A549 (cell line): ENCODE data around the gene PYCARD.

ENCODE experiments used
- EP300 ChIP-seq, 2 experiments: fragments of >200 bp; sonication (Bioruptor Twin); formaldehyde crosslinking; IDR thresholded peaks; 2 replicates in 1 of 2; 3 replicates in 1 of 2; pipeline ENCODE4 v1.6.1; 2016 to 2017
- HOXB5 ChIP-seq: fragments of 250-450 bp; sonication (Bioruptor Pico); IDR thresholded peaks from 2 replicates; pipeline ENCODE4 v1.5.0; 2020; ENCODE audit warnings: mild to moderate bottlenecking, moderate library complexity
- MYC ChIP-seq: IDR thresholded peaks from 2 replicates; pipeline ENCODE4 v1.6.1; 2012; ENCODE audit warnings: mild to moderate bottlenecking, inconsistent platforms, low read length, improper control_type of control experiment, borderline replicate concordance
- POLR2A ChIP-seq: IDR thresholded peaks from 2 replicates; pipeline ENCODE4 v1.6.1; 2012; ENCODE audit warnings: mild to moderate bottlenecking, low read length
- SMC3 ChIP-seq: fragments of >200 bp; sonication (Bioruptor Twin); formaldehyde crosslinking; IDR thresholded peaks from 3 replicates; pipeline ENCODE4 v1.6.1; 2018; ENCODE audit warnings: inconsistent platforms
- TF ChIP-seq, protein P1 (sequence below): fragments of >200 bp; sonication (Bioruptor Twin); formaldehyde crosslinking; IDR thresholded peaks from 3 replicates; pipeline ENCODE4 v1.5.1; 2016

- TF ChIP-seq SMC3 (no peak), HOXB5 (CRISPR knock-in tag) (no peak), MYC (no peak), POLR2A (no peak), EP300 (IDR thresholded peaks at IDR 0.05) (no peak)
- TF ChIP-seq, protein P1, sequence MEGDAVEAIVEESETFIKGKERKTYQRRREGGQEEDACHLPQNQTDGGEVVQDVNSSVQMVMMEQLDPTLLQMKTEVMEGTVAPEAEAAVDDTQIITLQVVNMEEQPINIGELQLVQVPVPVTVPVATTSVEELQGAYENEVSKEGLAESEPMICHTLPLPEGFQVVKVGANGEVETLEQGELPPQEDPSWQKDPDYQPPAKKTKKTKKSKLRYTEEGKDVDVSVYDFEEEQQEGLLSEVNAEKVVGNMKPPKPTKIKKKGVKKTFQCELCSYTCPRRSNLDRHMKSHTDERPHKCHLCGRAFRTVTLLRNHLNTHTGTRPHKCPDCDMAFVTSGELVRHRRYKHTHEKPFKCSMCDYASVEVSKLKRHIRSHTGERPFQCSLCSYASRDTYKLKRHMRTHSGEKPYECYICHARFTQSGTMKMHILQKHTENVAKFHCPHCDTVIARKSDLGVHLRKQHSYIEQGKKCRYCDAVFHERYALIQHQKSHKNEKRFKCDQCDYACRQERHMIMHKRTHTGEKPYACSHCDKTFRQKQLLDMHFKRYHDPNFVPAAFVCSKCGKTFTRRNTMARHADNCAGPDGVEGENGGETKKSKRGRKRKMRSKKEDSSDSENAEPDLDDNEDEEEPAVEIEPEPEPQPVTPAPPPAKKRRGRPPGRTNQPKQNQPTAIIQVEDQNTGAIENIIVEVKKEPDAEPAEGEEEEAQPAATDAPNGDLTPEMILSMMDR, result no peak
These were observed 10.8 kb upstream of the PYCARD start for GRCh38 chr16:31213342-31213741.
